A549 treated with CpdA at 1 μM for 4 hours (cell line): Measurements from ENCODE around the gene KPNA5. TPM values are rescaled to one million over a fixed set of nuclear protein-coding genes. Genes with fewer than 3 reads are reported as not detected.

ENCODE experiments used
- total RNA-seq: library from RNA; stranded (reverse); fragments of 200-300 nt; extraction: Qiagen RNA extraction; gene quantifications from 5 replicates; pipeline ENCODE4 v1.2.3, GENCODE V29; 2022; ENCODE audit warnings: low read depth

KPNA5 gene
- 1.1 to 2.9 TPM (median 1.3 TPM) in 5 replicates for total RNA-seq

GRCh38 chr6:116680880-116681672, at the start of gene KPNA5:
KPNA5 (plus strand) TSS chr6:116681211; CDS start chr6:116681335, 124 bp downstream.

GRCh38 chr6:116764961-116765841, 84.2 kb downstream of the KPNA5 start, which contains the start of gene FAM162B:
FAM162B (minus strand) TSS chr6:116765719; CDS start chr6:116765576, 143 bp downstream.

Other genes starting within 250 kb of the KPNA5 start
- not detected in 5 replicates for gene CALHM6, start 219.8 kb upstream of the KPNA5 start, total RNA-seq
- 0.05 to 0.08 TPM (median 0.06 TPM) in 5 replicates for gene CALHM5, start 169.6 kb upstream of the KPNA5 start, total RNA-seq
- not detected in 5 replicates for gene TRAPPC3L, start 135.5 kb upstream of the KPNA5 start, total RNA-seq
- not detected in 5 replicates for gene CALHM4, start 127.5 kb upstream of the KPNA5 start, total RNA-seq
- 25.8 to 39.2 TPM (median 34.3 TPM) in 5 replicates for gene RWDD1, start 109.7 kb upstream of the KPNA5 start, total RNA-seq
- 0.09 to 0.29 TPM (median 0.23 TPM) in 5 replicates for gene RSPH4A, start 64.7 kb upstream of the KPNA5 start, total RNA-seq
- gene ZUP1, start 12.4 kb upstream of the KPNA5 start, total RNA-seq, result 5.9 to 7.5 TPM (median 6.4 TPM) in 5 replicates
- not detected in 5 replicates for gene FAM162B, start 84.5 kb downstream of the KPNA5 start, total RNA-seq
- not detected in 5 replicates for gene GPRC6A, start 147.9 kb downstream of the KPNA5 start, total RNA-seq
- gene RFX6, start 196.0 kb downstream of the KPNA5 start, total RNA-seq, result not detected in 5 replicates